Keratinocyte (primary cell): Measurements from ENCODE around the gene CD1B.

ENCODE experiments used
- CTCF ChIP-seq, 3 experiments: IDR thresholded peaks in 1 of 3; conservative IDR thresholded peaks in 1 of 3; optimal IDR thresholded peaks in 1 of 3; 2 replicates in 2 of 3; 3 replicates in 1 of 3; pipeline versions ENCODE3 to v1.5.1; 2011; ENCODE audit warnings: low read length in 3 of 3, mild to moderate bottlenecking in 3 of 3, moderate library complexity in 2 of 3, control low read depth in 1 of 3, inconsistent platforms in 1 of 3; ENCODE audit not compliant: insufficient read depth in 2 of 3; ENCODE audit errors: extremely low read depth in 1 of 3
- EZH2 ChIP-seq: IDR thresholded peaks from one replicate; pipeline ENCODE4 v1.6.1; 2012; ENCODE audit warnings: inconsistent platforms, mild to moderate bottlenecking, low read length, moderate library complexity

- no peak for TF ChIP-seq CTCF (optimal IDR thresholded peaks at IDR 0.05 in 1 of 3, IDR thresholded peaks at IDR 0.05 in 1 of 3, conservative IDR thresholded peaks at IDR 0.05 in 1 of 3; ENCODE audit: extremely low read depth in 1 of 3, insufficient read depth in 2 of 3, low read length in 3 of 3)
- TF ChIP-seq EZH2: no peak
These were observed 45.5 kb downstream of the CD1B start for GRCh38 chr1:158285756-158286241.
